Breast epithelium (tissue), 3 donors: Measurements from ENCODE around the gene POM121.
"Not testable (repeated sequence)": the region's sequence is repeated elsewhere in the genome, so short reads cannot be mapped to it uniquely, and the experiment has no call there.

Experiments
- CTCF ChIP-seq, 3 donors: fragments of 450-650 bp; IDR thresholded peaks; one replicate each; pipeline ENCODE4 v1.5.1; 2016 to 2017; ENCODE audit warnings: antibody characterized with exemption in 3 of 3, mild to moderate bottlenecking in 3 of 3, moderate library complexity in 3 of 3
- POLR2A ChIP-seq: fragments of 450-650 bp; IDR thresholded peaks from one replicate; pipeline ENCODE4 v1.6.1; 2016; ENCODE audit warnings: antibody characterized with exemption, mild to moderate bottlenecking, moderate library complexity
- POLR2AphosphoS5 ChIP-seq, 3 donors: sonication (generic); formaldehyde crosslinking; IDR thresholded peaks; one replicate each; pipeline ENCODE4 v1.6.1; 2017; ENCODE audit warnings: antibody characterized with exemption in 3 of 3

DNA sequence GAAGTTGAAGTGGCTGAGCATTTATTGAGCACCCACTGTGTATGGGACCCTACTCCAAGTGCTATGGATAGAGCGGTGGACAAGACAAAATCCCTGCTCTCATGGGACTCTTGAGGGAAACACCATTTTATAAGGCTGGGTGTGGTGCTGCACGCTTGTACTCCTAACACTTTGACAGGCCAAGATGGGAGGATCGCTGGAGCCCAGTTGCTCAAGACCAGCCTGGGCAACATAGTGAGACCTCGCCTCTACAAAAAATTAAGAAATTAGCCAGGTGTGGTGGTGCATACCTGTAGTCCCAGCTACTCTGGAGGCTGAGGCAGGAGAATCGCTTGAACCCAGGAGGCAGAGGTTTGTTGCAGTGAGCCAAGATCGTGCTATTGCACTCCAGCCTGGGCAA is 2.9 kb downstream of the POM121 start:
- TF ChIP-seq CTCF (IDR thresholded peaks at IDR 0.05); POLR2AphosphoS5 (IDR thresholded peaks at IDR 0.05); POLR2A: not testable (repeated sequence)
